HCT116 (cell line): Measurements from ENCODE around the gene STMND1. TPM values are rescaled to one million over a fixed set of nuclear protein-coding genes. Genes with fewer than 3 reads are reported as not detected.

ENCODE experiments used
- ATAC-seq: fragments of 200-7000 bp; cut with Tn5 transposase; 2 replicates; pipeline ENCODE4 v1.9.1; 2020; ENCODE audit warnings: mild to moderate bottlenecking, moderate library complexity
- BruUV-seq: library from RNA; stranded (reverse); fragments of 400-500 nt; replicated peaks from 2 replicates; lab custom pipeline; 2021; lab: Mats Ljungman, UMichigan
- CTCF ChIA-PET: fragments of 300-600 bp; sonication (Branson Sonifier 250); formaldehyde crosslinking; loops from one replicate; lab custom pipeline; 2021; ENCODE audit warnings: antibody characterized with exemption; lab: Charles Lee
- POLR2A ChIA-PET: fragments of 300-600, 350-600 bp; sonication (Branson Sonifier 250); formaldehyde crosslinking; loops from one replicate; lab custom pipeline; 2021; ENCODE audit warnings: antibody characterized with exemption; lab: Charles Lee
- RAD21 ChIA-PET, 2 experiments: fragments of 300-600 bp; sonication (Branson Sonifier 250); formaldehyde crosslinking; loops; one replicate each; lab custom pipeline; 2023; ENCODE audit warnings: low total read pairs in 2 of 2; ENCODE audit not compliant: uncharacterized antibody in 2 of 2, unreplicated experiment in 2 of 2, low non-redundant PET in 1 of 2; lab: Charles Lee
- DNase-seq: peaks from one replicate; pipeline ENCODE4 v3.0.0-alpha.2; 2010; ENCODE audit warnings: low read depth, low spot score
- H2AFZ ChIP-seq: fragments of 200-600 bp; shearing (Covaris generic), sonication (generic); 2 replicates; pipeline ENCODE4 v1.6.1; 2017; ENCODE audit warnings: low read depth, mixed run types, mixed read lengths, antibody characterized with exemption, low read length; ENCODE audit not compliant: poor library complexity, severe bottlenecking
- H3K27ac ChIP-seq: 2 replicates; pipeline ENCODE4 v1.5.1; 2012; ENCODE audit warnings: low read depth, low read length
- H3K27me3 ChIP-seq: fragments of 200-600 bp; sonication (generic); 2 replicates; pipeline ENCODE4 v1.6.1; 2016; ENCODE audit warnings: mixed run types, low read length, mixed read lengths; ENCODE audit not compliant: insufficient read depth
- H3K36me3 ChIP-seq, 2 experiments: fragments of 200-500 bp in 1 of 2; fragments of 200-600 bp in 1 of 2; sonication (Bioruptor generic) in 1 of 2; sonication (generic) in 1 of 2; 2 replicates each; pipeline versions ENCODE4 v1.5.1 to v1.6.1; 2014 to 2016; ENCODE audit warnings: low read length in 2 of 2, inconsistent platforms in 1 of 2, mixed read lengths in 1 of 2, mixed run types in 1 of 2; ENCODE audit not compliant: insufficient read depth in 2 of 2, control insufficient read depth in 1 of 2
- H3K4me1 ChIP-seq, 2 experiments: fragments of 200-600 bp in 1 of 2; sonication (generic) in 1 of 2; 2 replicates each; pipeline versions ENCODE4 v1.5.1 to v1.6.1; 2012 to 2017; ENCODE audit warnings: low read length in 2 of 2, inconsistent platforms in 1 of 2, mild to moderate bottlenecking in 1 of 2, mixed read lengths in 1 of 2, mixed run types in 1 of 2, moderate library complexity in 1 of 2; ENCODE audit not compliant: insufficient read depth in 2 of 2, control insufficient read depth in 1 of 2
- H3K4me2 ChIP-seq: fragments of 200-600 bp; sonication (generic); 2 replicates; pipeline ENCODE4 v1.6.1; 2017; ENCODE audit warnings: mixed run types, low read length, mixed read lengths
- H3K4me3 ChIP-seq, 2 experiments: fragments of 200-600 bp in 1 of 2; sonication (generic) in 1 of 2; replicated peaks in 1 of 2; 2 replicates each; pipeline ENCODE4 v1.5.1; 2011 to 2016; ENCODE audit warnings: low read length in 2 of 2, control low read depth in 1 of 2, low read depth in 1 of 2, mild to moderate bottlenecking in 1 of 2, mixed read lengths in 1 of 2, mixed run types in 1 of 2
- H3K79me2 ChIP-seq: fragments of 200-600 bp; sonication (generic); 2 replicates; pipeline ENCODE4 v1.6.1; 2017; ENCODE audit warnings: mild to moderate bottlenecking, mixed run types, low read length, moderate library complexity, mixed read lengths; ENCODE audit not compliant: insufficient read depth
- H3K9ac ChIP-seq: fragments of 200-600 bp; sonication (generic); 2 replicates; pipeline ENCODE4 v1.6.1; 2016; ENCODE audit warnings: low read length, mixed read lengths
- H3K9me2 ChIP-seq: fragments of 200-600 bp; sonication (generic), shearing (Covaris generic); 2 replicates; pipeline ENCODE4 v1.6.1; 2017; ENCODE audit warnings: mixed run types, mild to moderate bottlenecking, moderate library complexity; ENCODE audit not compliant: insufficient read depth
- H3K9me3 ChIP-seq, 2 experiments: fragments of 200-500 bp in 1 of 2; fragments of 200-600 bp in 1 of 2; sonication (Bioruptor generic) in 1 of 2; sonication (generic) in 1 of 2; 2 replicates each; pipeline ENCODE4 v1.6.1; 2014 to 2017; ENCODE audit warnings: low read length in 2 of 2, mixed read lengths in 2 of 2, inconsistent platforms in 1 of 2, low read depth in 1 of 2, mild to moderate bottlenecking in 1 of 2, mixed run types in 1 of 2, moderate library complexity in 1 of 2; ENCODE audit not compliant: control insufficient read depth in 1 of 2, insufficient read depth in 1 of 2
- H4K20me1 ChIP-seq: fragments of 200-600 bp; sonication (generic), shearing (Covaris generic); 2 replicates; pipeline ENCODE4 v1.6.1; 2017; ENCODE audit warnings: mixed run types, mild to moderate bottlenecking, moderate library complexity; ENCODE audit not compliant: insufficient read depth
- CEBPB ChIP-seq: IDR thresholded peaks from 2 replicates; pipeline ENCODE4 v1.6.1; 2012; ENCODE audit warnings: low read depth
- FOSL1 ChIP-seq: IDR thresholded peaks from 2 replicates; pipeline ENCODE4 v1.6.1; 2012; ENCODE audit warnings: low read depth
- JUND ChIP-seq: IDR thresholded peaks from 2 replicates; pipeline ENCODE4 v1.6.1; 2012
- REST ChIP-seq: IDR thresholded peaks from 2 replicates; pipeline ENCODE4 v1.6.1; 2012; ENCODE audit warnings: low read depth
- SIN3A ChIP-seq: IDR thresholded peaks from 2 replicates; pipeline ENCODE4 v1.6.1; 2012; ENCODE audit warnings: low read depth
- YY1 ChIP-seq: IDR thresholded peaks from 2 replicates; pipeline ENCODE4 v1.6.1; 2011; ENCODE audit warnings: low read length, low read depth, moderate library complexity, mild to moderate bottlenecking; ENCODE audit not compliant: insufficient replicate concordance; ENCODE audit errors: extremely low read depth
- intact Hi-C: fragments of 100-400 bp; cut with micrococcal nuclease; formaldehyde crosslinking; loops from 2 replicates; pipeline ENCODE4 v1.10.0; 2022
- total RNA-seq: library from RNA; stranded (reverse); gene quantifications from one replicate; pipeline ENCODE4 v1.2.1, GENCODE V29; 2021; ENCODE audit not compliant: unreplicated experiment

Gene STMND1
- total RNA-seq, 1 experiment from 2014 or later: not detected

GRCh38 chr6:17178326-17178725, 76.5 kb downstream of the STMND1 start (continued):
- TF ChIP-seq REST: no peak
- TF ChIP-seq YY1: no peak
- TF ChIP-seq CEBPB: no peak
- TF ChIP-seq JUND: no peak
- no peak for TF ChIP-seq FOSL1
- TF ChIP-seq SIN3A: no peak

GRCh38 chr6:17178754-17179529, 77.1 kb downstream of the STMND1 start:
- Histone ChIP-seq H3K36me3 (no peaks in the 10 kb centered on the region), H3K4me3 (no peak overlapping the region), H3K9me2 (no peaks in the 10 kb centered on the region), H3K9ac (no peak overlapping the region), H2AFZ (peak overlapping the region; percentile 78), H3K27ac (no peak overlapping the region), H3K9me3 (no peaks in the 10 kb centered on the region; a peak in 1 of 4 replicates), H3K4me2 (no peak overlapping the region), H4K20me1 (no peaks in the 10 kb centered on the region), H3K79me2 (no peaks in the 10 kb centered on the region), H3K27me3 (no peaks in the 10 kb centered on the region), H3K4me1 (peaks cover 0 to 14% of the 10 kb centered on the region in 2 experiments; a peak in 2 of 4 replicates)
- ChIA-PET CTCF (no interaction called here), RAD21 (no interaction called here), POLR2A (no interaction called here)
- intact Hi-C loops: no loop called here
- TF ChIP-seq SIN3A: no peak
- peak; percentile 5; the same call in 1 of the 2 replicates for TF ChIP-seq JUND
- DNase-seq (no peak), ATAC-seq (peak; percentile 38; the same call in 1 of the 2 replicates)
- no TSS peak for BruUV-seq
